GM18519 (cell line): Measurements from ENCODE around the gene DIP2C.
A peak's percentile ranks its signal among the peaks of the same experiment; 100 is the strongest.
"Not testable (repeated sequence)": the region's sequence is repeated elsewhere in the genome, so short reads cannot be mapped to it uniquely, and the experiment has no call there.

Source experiments
- ATAC-seq: cut with Tn5 transposase; IDR thresholded peaks from one replicate; pipeline ENCODE4 v1.9.1; 2021; ENCODE audit warnings: mild to moderate bottlenecking, moderate library complexity; ENCODE audit not compliant: unreplicated experiment, low FRiP score

The DIP2C gene

DNA sequence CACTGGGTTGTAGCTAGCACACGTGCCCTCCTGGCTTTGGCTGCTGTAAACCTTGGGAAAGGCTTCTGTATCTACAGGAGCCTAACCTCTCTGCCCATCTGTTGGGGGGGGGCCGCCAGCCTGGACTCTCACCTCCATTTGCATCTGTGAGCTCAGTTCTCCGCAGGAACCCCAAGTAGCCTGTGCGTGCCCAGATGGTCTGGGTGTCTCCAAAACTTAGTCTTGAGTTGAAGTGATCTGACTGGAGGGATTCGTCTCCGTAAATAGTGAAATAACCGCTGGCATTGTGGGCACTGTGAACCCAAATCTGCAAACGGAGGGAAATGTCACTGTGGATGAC is 406.4 kb downstream of the DIP2C start:
- ATAC-seq: no peak

- ATAC-seq: peak; percentile 30
These were observed 407.0 kb downstream of the DIP2C start for GRCh38 chr10:282294-283139.

- no peak for ATAC-seq
These were observed 409.8 kb downstream of the DIP2C start for GRCh38 chr10:279655-280054.

DNA sequence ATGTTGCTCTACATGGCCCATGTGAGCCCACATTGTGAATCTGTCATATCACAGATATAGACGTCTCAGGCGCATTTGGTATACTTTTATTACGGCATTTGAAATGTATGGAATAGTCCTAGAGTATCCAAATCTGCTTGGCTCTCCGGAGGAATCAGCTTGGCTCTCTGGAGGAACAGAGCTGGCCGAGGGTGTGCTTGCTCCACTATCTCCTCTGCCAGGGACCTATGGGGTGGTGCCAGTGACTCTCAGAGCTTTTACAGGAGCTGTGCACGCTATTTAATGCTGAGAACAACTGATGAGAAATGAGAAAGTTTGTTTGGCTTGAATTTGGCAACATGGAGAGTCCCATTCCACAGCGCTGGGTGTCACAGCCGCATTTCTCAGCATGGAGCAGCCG is 410.2 kb downstream of the DIP2C start:
- ATAC-seq: no peak

- ATAC-seq: no peak
These were observed 410.8 kb downstream of the DIP2C start for GRCh38 chr10:278707-279106.

DNA sequence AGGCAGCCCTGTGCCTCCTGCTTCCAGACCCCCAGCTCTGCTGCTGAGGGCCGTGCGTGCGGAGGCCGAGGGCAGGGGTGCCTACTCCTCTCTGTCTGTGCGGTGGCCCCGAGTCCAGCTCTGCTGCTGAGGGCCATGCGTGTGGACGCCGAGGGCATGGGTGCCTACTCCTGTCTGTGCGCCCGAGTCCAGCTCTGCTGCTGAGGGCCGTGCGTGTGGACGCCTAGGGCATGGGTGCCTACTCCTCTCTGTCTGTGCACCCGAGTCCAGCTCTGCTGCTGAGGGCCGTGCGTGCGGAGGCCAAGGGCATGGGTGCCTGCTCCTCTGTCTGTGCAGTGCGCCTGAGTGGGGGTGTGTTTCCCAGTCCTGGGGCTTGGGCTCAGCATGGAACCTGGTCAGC is 411.5 kb downstream of the DIP2C start:
- no peak for ATAC-seq

DNA sequence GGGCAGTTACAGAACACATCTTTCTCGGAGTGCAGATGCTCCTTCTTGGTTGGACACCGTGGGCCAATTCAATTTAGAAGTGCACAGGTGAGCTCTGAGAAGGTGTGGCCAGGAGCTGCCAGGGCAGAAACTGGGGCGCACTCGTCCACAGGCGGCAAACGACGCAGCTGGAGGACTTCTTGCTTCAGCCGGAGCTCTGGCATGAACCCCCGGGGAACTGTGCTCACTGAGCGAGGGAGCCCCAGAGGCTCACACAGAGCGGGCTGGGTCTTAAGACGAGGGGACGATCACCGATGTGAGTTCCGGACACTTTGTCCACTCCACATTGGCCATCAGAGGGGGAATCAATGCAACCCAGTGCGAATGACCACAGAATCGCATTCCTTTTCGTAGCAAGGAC is 413.8 kb downstream of the DIP2C start:
- no peak for ATAC-seq

GRCh38 chr10:274866-275265 is 414.6 kb downstream of the DIP2C start:
- no peak for ATAC-seq

- no peak for ATAC-seq
These were observed 416.4 kb downstream of the DIP2C start for GRCh38 chr10:273088-273487.

DNA sequence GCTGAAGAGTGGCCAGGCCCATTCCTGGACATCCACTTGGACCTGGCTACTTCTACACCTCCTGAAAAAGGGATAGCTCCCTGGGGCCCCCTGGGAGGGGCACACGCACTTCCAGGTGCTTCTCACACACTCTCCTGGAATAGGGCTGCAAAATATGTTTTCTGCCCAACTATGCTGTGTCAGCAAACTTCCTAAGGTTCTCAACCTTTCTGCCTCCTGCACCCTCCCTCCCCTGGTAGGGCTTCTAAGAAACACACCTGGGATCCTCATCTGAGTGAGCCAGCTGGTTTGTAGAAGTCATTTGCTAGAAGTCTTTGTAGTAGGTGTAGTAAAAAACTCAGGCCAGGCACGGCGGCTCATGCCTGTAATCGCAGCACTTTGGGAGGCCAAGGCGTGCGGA is 417.7 kb downstream of the DIP2C start:
- no peak for ATAC-seq

- no peak for ATAC-seq
These were observed 418.3 kb downstream of the DIP2C start for GRCh38 chr10:271201-271600.

- ATAC-seq: no peak
These were observed 419.9 kb downstream of the DIP2C start for GRCh38 chr10:269440-270074.

DNA sequence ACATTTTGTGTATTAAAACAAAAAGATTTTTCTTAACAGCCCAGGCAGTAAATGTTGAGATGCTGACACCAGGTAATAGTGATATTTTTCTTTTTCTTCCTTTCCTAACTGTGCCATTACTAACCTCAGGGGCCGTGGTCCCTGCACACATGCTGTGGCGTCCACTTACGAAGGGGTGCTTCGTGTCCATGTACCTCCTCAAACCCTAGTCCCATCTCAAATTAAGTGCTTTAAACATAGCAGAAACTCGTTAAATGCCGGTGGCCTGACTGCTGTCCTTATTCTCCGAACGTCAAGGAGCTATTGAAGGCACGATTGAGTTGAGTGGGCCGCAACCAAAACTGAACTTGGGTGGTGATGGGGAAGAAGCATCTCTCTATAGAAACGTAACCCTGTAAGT is 421.8 kb downstream of the DIP2C start:
- no peak for ATAC-seq

GRCh38 chr10:266974-267425 is 422.5 kb downstream of the DIP2C start:
- no peak for ATAC-seq

- not testable (repeated sequence) for ATAC-seq
These were observed 423.5 kb downstream of the DIP2C start for GRCh38 chr10:265816-266588.

DNA sequence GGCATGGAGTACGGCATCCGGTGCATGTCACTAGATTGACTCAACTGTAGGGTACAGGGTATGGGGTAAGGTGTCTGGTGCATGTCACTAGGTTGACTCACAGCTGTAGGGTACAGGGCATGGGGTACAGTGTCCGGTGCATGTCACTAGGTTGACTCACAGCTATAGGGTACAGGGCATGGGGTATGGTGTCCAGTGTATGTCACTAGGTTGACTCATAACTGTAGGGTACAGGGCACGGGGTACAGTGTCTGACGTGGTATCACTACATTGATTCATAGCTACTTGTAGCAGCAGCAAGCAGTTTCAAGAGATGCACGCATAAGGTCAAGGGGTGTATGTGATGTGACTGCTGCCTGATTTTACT is 424.4 kb downstream of the DIP2C start:
- not testable (repeated sequence) for ATAC-seq

DNA sequence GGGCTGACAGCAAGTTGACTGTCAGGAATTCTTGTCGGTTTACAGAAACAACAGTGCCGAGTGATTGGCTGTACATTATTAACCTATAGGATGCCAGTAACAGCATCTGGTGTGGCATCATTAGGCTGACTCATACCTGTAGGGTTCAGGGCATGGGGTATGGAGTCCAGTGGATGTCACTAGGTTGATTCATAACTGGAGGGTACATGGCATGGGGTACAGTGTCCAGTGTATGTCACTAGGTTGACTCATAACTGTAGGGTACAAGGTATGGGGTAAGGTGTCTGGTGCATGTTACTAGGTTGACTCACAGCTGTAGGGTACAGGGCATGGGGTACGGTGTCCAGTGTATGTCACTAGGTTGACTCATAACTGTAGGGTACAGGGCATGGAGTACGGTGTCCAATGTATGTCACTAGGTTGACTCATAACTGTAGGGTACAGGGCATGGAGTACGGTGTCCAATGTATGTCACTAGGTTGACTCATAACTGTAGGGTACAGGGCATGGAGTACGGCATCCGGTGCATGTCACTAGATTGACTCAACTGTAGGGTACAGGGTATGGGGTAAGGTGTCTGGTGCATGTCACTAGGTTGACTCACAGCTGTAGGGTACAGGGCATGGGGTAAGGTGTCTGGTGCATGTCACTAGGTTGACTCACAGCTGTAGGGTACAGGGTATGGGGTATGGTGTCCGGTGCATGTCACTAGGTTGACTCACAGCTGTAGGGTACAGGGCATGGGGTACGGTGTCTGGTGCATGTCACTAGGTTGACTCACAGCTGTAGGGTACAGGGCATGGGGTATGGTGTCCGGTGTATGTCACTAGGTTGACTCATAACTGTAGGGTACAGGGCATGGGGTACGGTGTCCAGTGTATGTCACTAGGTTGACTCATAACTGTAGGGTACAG is 425.1 kb downstream of the DIP2C start:
- ATAC-seq: not testable (repeated sequence)

GRCh38 chr10:260819-261429 is 428.5 kb downstream of the DIP2C start:
- ATAC-seq: no peak

DNA sequence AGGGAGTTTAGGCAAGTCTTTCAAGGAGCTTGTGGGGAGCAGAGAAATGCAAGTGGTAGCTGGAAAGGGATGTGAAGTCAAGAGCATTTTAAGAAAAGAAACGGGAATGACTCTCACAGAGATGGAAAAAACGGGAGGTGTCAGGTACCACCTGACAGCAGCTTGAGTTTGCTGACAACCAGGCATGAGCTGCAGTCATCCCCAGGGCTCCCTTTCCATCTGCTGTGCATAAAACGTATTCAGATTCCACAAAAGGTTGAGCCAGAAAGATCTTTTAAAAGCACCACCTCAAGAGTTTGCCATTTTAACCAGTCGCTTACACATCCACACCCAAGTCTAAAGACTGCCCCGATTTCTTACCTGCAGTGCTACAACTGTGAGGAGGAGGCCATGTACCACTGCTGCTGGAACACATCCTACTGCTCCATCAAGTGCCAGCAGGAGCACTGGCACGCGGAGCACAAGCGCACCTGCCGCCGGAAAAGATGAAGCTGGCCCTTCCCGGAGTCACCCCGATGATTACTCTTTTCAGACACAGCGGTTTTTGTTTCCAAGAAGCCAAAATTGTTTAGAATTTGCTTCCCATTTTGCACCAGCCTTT is 437.4 kb downstream of the DIP2C start:
- no peak for ATAC-seq

- no peak for ATAC-seq
These were observed 441.2 kb downstream of the DIP2C start for GRCh38 chr10:248307-248706.
